Smooth muscle cell (in vitro differentiated cells): ENCODE data around the gene NR3C2. TPM values are rescaled to one million over a fixed set of nuclear protein-coding genes. Genes with fewer than 3 reads are reported as not detected.

ENCODE experiments used
- DNase-seq: peaks from one replicate; lab custom pipeline; 2025; ENCODE audit not compliant: unreplicated experiment; lab: John Stamatoyannopoulos, UW
- H2AFZ ChIP-seq: fragments of 200-600 bp; sonication (generic); 2 replicates; pipeline ENCODE4 v1.6.0; 2016; ENCODE audit warnings: antibody characterized with exemption, low read depth, mild to moderate bottlenecking
- H3F3A ChIP-seq: fragments of 200-600 bp; sonication (generic); 2 replicates; pipeline ENCODE4 v1.6.0; 2017; ENCODE audit warnings: antibody characterized with exemption, low read depth
- H3K27ac ChIP-seq: fragments of 200-600 bp; sonication (generic); 2 replicates; pipeline ENCODE4 v1.5.1; 2016; ENCODE audit warnings: low read depth, mild to moderate bottlenecking
- H3K27me3 ChIP-seq: fragments of 200-600 bp; sonication (generic); 2 replicates; pipeline ENCODE4 v1.6.1; 2016; ENCODE audit warnings: low read depth, mild to moderate bottlenecking
- H3K36me3 ChIP-seq: fragments of 200-600 bp; sonication (generic); 2 replicates; pipeline ENCODE4 v1.5.1; 2016; ENCODE audit warnings: low read depth
- H3K4me1 ChIP-seq: fragments of 200-600 bp; sonication (generic); 2 replicates; pipeline ENCODE4 v1.5.1; 2016; ENCODE audit warnings: low read depth
- H3K4me2 ChIP-seq: fragments of 200-600 bp; sonication (generic); 2 replicates; pipeline ENCODE4 v1.6.0; 2016; ENCODE audit warnings: mild to moderate bottlenecking
- H3K4me3 ChIP-seq: fragments of 200-600 bp; sonication (generic); 2 replicates; pipeline ENCODE4 v1.5.1; 2016; ENCODE audit warnings: mild to moderate bottlenecking
- H3K79me2 ChIP-seq: fragments of 200-600 bp; sonication (generic); 2 replicates; pipeline ENCODE4 v1.6.0; 2016; ENCODE audit warnings: low read depth, mild to moderate bottlenecking
- H3K9ac ChIP-seq: fragments of 200-600 bp; sonication (generic); 2 replicates; pipeline ENCODE4 v1.6.0; 2016; ENCODE audit warnings: low read depth
- H3K9me3 ChIP-seq: fragments of 200-600 bp; sonication (generic); replicated peaks from 2 replicates; pipeline ENCODE4 v1.5.1; 2016; ENCODE audit warnings: low read depth
- H4K20me1 ChIP-seq: fragments of 200-600 bp; sonication (generic); 2 replicates; pipeline ENCODE4 v1.6.0; 2016; ENCODE audit warnings: low read depth
- CTCF ChIP-seq: fragments of 200-600 bp; sonication (generic); IDR thresholded peaks from 2 replicates; pipeline ENCODE4 v1.5.1; 2017; ENCODE audit warnings: borderline replicate concordance, mild to moderate bottlenecking, antibody characterized with exemption; ENCODE audit not compliant: insufficient read depth, poor library complexity, severe bottlenecking
- WGBS: methylation state at CpG from one replicate; pipeline ENCODE4 v1.1.7; 2016; ENCODE audit warnings: low lambda C conversion rate; 5-methylcytosine and 5-hydroxymethylcytosine counted together
- polyA plus RNA-seq: library from polyadenylated mRNA; unstranded; fragments of >200 nt; fragmentation: Nextera tagmentation; extraction: Ambion mirVana; gene quantifications from 2 replicates; pipeline ENCODE4 v1.2.1, GENCODE V29; 2016
- total RNA-seq: library from RNA; depleted of rRNA; stranded (reverse); fragments of >200 nt; gene quantifications from 2 replicates; pipeline ENCODE4 v1.2.3, GENCODE V29; 2014

The NR3C2 gene
- total and polyA plus RNA-seq, 2 experiments from 2014 or later = 0.09 TPM; not detected in 1

GRCh38 chr4:148061141-148061481 lies 381.1 kb downstream of the NR3C2 start:
- Histone ChIP-seq H2AFZ (no peak overlapping the region), H3K4me3 (no peak overlapping the region), H3K27ac (no peak overlapping the region), H3K4me2 (no peak overlapping the region), H3K27me3 (no peaks in the 10 kb centered on the region), H3K4me1 (peaks cover 4% of the 10 kb centered on the region), H4K20me1 (peaks cover 14% of the 10 kb centered on the region), H3K9ac (no peak overlapping the region), H3K36me3 (no peaks in the 10 kb centered on the region), H3F3A (no peaks in the 10 kb centered on the region), H3K9me3 (no peaks in the 10 kb centered on the region), H3K79me2 (no peaks in the 10 kb centered on the region)
- DNase-seq = no peak
- WGBS = 59% methylated on average over 4 of the region's 4 CpGs
- no peak for TF ChIP-seq CTCF

DNA sequence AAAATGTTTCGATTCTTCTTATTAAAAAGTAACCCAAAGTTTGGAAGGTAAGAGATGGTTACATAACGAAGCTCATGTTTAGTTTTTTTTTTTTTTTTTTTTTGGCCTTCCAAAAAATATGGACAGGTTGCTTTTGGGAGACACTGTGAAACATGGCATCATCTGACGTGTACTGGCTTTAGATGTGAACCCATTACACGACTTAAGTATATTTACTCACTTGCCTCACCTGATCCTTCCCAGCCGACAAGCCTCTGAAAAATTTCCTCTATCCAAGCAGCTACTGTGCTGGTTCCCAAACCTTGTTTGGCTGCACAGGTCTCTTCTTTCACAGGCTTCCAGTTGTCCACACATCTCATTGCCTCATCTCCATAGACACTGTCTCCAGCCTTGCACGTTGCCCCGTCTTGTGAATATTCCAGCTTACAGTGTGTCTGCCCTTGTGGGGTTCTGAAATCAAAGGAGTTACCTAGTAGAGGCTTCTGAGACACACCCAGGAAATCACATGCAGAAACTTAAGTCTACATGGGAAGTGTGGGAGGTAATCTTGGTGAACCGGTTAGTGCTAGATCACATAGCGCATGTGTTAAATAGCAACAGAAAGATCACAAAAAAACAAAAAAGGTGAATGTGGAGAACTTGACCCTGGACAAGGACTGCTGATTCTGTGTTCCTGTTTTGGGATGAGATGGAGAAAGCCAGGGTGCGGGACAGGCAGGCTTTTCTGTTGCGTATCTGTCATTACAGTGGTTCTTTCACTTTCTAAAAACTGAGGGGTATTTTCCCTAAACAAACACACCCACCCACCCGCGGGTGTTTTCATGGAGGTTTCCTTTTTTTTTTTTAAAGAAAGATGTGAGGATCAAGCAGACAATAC lies 381.7 kb downstream of the NR3C2 start:
- H3K4me3 ChIP-seq = no peak overlapping the region
- H3K9ac ChIP-seq = no peak overlapping the region
- no peaks in the 10 kb centered on the region for H3K9me3 ChIP-seq
- peaks cover 14% of the 10 kb centered on the region for H4K20me1 ChIP-seq
- no peaks in the 10 kb centered on the region for H3K36me3 ChIP-seq
- no peaks in the 10 kb centered on the region for H3F3A ChIP-seq
- H3K4me1 ChIP-seq = peaks cover 4% of the 10 kb centered on the region
- no peaks in the 10 kb centered on the region for H3K27me3 ChIP-seq
- no peak for TF ChIP-seq CTCF
- no peak overlapping the region for H3K27ac ChIP-seq
- WGBS = 86% methylated on average over 13 of the region's 13 CpGs
- H3K4me2 ChIP-seq = no peak overlapping the region
- no peak overlapping the region for H2AFZ ChIP-seq
- no peak for DNase-seq
- no peaks in the 10 kb centered on the region for H3K79me2 ChIP-seq

GRCh38 chr4:148059617-148060180 lies 382.5 kb downstream of the NR3C2 start:
- 85% methylated on average over 10 of the region's 10 CpGs for WGBS
- no peaks in the 10 kb centered on the region for H3F3A ChIP-seq
- H3K79me2 ChIP-seq = no peaks in the 10 kb centered on the region
- H3K9ac ChIP-seq = no peak overlapping the region
- no peaks in the 10 kb centered on the region for H3K27me3 ChIP-seq
- peaks cover 2% of the 10 kb centered on the region for H3K4me1 ChIP-seq
- H2AFZ ChIP-seq = no peak overlapping the region
- no peak overlapping the region for H3K27ac ChIP-seq
- no peaks in the 10 kb centered on the region for H3K36me3 ChIP-seq
- no peak overlapping the region for H3K4me2 ChIP-seq
- H4K20me1 ChIP-seq = peaks cover 14% of the 10 kb centered on the region
- no peak overlapping the region for H3K4me3 ChIP-seq
- no peak for TF ChIP-seq CTCF
- DNase-seq = no peak
- no peaks in the 10 kb centered on the region for H3K9me3 ChIP-seq
